OCI-M1 (cell line): ENCODE results near the gene PTH.

ENCODE experiments used
- DNase-seq: peaks from one replicate; lab custom pipeline; 2025; lab: John Stamatoyannopoulos, UW

Gene PTH

DNA sequence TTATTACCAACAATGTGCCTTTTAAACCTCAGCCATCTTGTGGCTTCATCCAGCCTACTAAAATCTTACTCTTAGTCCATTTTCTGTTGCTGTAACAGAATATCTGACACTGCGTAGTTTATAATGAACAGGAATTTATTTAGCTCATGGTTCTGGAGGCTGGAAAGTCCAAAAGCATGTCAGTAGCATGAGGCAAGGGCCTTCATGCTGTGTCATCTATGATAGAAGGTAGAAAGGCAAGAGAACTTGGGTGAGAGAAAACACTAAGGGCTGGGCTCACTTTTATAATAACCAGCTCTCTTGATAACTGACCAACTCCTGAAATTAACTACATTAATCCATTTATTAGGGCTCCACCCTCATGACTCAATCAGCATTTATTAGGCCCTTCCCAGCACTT lies 46.3 kb downstream of the PTH start:
- DNase-seq: peak; percentile 54

DNA sequence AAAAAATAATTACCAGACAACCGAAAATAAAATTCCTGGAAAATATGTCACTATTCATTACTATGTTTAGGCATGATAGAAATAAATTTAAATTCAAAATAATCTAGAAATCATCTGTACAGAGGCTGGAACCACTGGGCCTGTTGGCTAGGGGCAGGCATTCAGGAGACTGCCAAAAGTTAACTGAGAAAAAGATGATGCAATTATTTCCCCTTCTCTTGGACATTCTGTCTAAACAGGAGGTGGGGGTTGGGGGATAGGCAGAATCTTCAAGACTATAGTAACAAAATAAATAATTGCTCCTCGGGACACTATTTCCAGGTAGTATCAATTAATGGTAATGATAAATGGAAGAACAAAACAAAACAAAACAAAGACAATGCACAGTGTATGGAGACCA lies 46.9 kb downstream of the PTH start:
- peak; percentile 86 for DNase-seq

DNA sequence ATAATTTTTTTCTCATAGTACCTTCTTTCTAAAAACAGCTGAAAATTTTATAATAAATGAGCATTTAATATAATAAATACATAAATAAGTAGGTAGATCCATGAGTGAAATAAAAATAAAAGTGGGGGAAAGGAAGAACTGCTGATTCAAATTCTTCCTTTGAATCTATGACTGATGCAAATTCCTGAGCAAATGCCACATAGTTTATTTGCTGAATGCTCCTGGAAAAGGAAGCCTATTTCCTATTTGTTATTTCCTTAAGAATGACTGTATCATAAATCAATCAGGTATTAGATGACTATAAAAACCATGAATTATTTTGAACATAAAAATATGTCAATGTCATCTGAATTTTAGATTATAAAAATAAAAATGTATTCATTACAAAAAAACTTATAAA lies 49.4 kb downstream of the PTH start:
- no peak for DNase-seq

DNA sequence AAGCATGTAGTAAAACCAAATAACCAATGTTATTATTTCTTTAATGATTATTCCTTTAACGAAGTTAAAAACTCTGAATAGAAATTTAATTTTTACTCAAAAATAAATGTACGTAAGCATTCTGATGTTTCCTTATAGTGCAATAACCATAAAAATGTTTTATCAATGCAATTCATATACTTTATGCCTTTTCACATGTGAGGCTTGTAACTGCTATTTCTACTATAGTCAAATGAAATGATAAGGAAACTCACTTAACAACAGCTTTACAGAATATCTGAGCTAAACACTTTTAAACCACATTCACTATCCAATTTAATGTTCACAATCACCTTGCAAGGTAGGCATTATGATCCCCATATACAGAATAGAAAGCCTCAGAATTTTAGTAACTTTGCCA lies 50.2 kb downstream of the PTH start:
- no peak for DNase-seq
